GM21723 (cell line): Measurements from ENCODE around the gene SLC6A7.

Experiments used
- ATAC-seq: cut with Tn5 transposase; IDR thresholded peaks from one replicate; pipeline ENCODE4 v1.9.1; 2021; ENCODE audit warnings: mild to moderate bottlenecking, moderate library complexity; ENCODE audit not compliant: unreplicated experiment

SLC6A7 gene

GRCh38 chr5:150256410-150257064 is 66.7 kb downstream of the SLC6A7 start:
- ATAC-seq: no peak

GRCh38 chr5:150257424-150257823 is 67.6 kb downstream of the SLC6A7 start:
- no peak for ATAC-seq

GRCh38 chr5:150258130-150258529 is 68.3 kb downstream of the SLC6A7 start:
- no peak for ATAC-seq
